Epithelial cell of proximal tubule (primary cell): ENCODE data around the gene UGT3A2. TPM values are rescaled to one million over a fixed set of nuclear protein-coding genes. Genes with fewer than 3 reads are reported as not detected.
A peak's percentile ranks its signal among the peaks of the same experiment; 100 is the strongest.

ENCODE experiments used
- DNase-seq: peaks from one replicate; pipeline ENCODE4 v3.0.0-alpha.2; 2011; ENCODE audit warnings: low read depth
- H3K4me3 ChIP-seq: 2 replicates; pipeline ENCODE4 v1.5.1; 2011; ENCODE audit warnings: low read depth, mild to moderate bottlenecking, low read length
- CTCF ChIP-seq: conservative IDR thresholded peaks from 2 replicates; pipeline ENCODE4 v1.5.1; 2012; ENCODE audit warnings: low read depth, mild to moderate bottlenecking, low read length
- total RNA-seq: library from RNA; depleted of rRNA; stranded (reverse); fragments of >200 nt; gene quantifications from 2 replicates; pipeline ENCODE4 v1.2.3, GENCODE V29; 2015

The UGT3A2 gene
- total RNA-seq, 1 donor from 2014 or later: not detected

- peak; percentile 13 for DNase-seq
- no peak for TF ChIP-seq CTCF
- no peak overlapping the region for H3K4me3 ChIP-seq
Measured at GRCh38 chr5:36009698-36010097, 57.0 kb downstream of the UGT3A2 start.

DNA sequence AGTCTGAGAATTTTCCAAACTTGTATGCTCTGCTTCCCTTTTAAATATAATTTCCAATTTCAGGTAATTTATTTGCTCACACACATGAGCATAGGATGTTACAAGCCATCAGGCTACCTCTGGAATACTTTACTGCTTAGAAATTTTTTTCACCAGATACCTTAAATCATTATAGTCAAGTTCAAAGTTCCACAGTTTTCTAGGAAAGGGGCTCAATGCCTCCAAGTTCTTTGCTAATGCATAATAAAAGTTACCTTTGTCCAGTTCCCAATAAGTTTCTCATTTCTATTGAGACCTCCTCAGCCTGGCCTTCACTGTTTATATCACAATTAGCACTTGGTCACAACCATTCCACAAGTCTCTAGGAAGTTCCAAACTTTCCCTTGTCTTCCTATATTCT, 59.3 kb downstream of the UGT3A2 start:
- no peak overlapping the region for H3K4me3 ChIP-seq
- no peak for TF ChIP-seq CTCF
- DNase-seq: no peak

DNA sequence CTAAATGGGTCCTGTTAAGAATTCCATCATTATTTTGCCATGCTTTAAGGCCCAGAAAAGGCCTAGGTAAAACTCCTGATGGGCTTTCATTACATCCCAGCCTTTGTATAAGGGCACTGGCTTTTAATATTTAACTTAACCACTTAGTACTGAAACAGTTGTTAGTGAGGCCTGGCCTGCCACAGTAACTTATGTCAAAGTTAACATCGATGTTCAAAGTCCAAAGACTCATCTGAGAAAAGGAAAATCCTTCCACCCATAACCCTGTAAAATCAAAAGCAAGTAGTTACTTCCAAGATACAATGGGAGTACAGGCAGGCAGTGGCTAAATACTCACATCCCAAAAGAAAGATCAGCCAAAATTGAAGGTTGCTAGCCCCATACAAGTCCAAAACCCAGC, 60.5 kb downstream of the UGT3A2 start:
- DNase-seq: no peak
- TF ChIP-seq CTCF: no peak
- H3K4me3 ChIP-seq: no peak overlapping the region

DNA sequence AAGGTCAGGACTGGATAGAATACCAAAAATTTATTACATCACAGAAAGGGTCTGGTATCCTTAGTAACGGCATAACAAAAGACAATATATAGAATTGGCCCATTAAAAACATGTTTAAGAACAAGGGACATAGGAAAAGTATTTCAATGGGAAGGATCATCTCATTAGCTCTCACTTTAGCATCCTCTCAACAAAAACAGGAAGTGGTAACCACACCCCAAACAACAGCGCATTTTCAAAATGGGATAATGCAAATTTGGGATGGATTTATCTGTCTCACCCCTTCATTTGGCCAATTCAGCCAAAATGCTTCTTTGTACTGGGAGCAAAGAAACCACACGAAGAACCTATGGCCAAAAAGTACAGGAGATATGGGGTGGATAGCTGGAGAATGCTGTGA, 65.7 kb downstream of the UGT3A2 start:
- DNase-seq: no peak
- H3K4me3 ChIP-seq: no peak overlapping the region
- no peak for TF ChIP-seq CTCF

GRCh38 chr5:35999547-35999946, 67.1 kb downstream of the UGT3A2 start:
- DNase-seq: no peak
- TF ChIP-seq CTCF: no peak
- no peak overlapping the region for H3K4me3 ChIP-seq

DNA sequence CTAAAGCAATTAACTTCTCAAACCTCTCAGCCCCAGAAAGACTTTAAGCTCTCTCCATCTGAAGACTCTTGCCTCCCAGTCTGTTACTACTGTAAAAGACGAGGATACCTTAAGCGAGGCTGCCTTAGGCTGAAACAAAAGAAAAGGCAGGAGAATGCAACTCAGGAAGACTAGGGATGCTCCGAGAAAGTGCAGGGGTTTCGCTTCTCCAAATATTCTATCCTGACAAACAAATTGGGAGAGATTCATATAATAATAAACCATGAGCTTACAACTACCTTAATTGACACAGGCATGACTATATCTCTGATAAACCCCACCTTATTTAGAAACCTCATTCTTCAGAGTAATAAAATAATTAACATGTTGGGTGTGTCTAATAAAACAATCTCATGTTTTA, 70.6 kb downstream of the UGT3A2 start:
- TF ChIP-seq CTCF: no peak
- H3K4me3 ChIP-seq: no peak overlapping the region
- no peak for DNase-seq

- peak; percentile 36 for DNase-seq
- peak within 1 kb of the TSS; percentile 56 for H3K4me3 ChIP-seq
- no peak for TF ChIP-seq CTCF
Measured at GRCh38 chr5:35990941-35991611, 75.6 kb downstream of the UGT3A2 start, which contains the start of gene UGT3A1. Gene UGT3A1, minus strand, starts transcription at chr5:35991390. Its CDS starts 150 bp downstream, at chr5:35991240.
